Measurements from ENCODE around the gene ZMYM2.

ZMYM2 gene

GRCh38 chr13:20137875-20138274 is 179.3 kb downstream of the ZMYM2 start:
- DNase-seq: no peak

- DNase-seq: no peak
These were observed 182.0 kb downstream of the ZMYM2 start for GRCh38 chr13:20140487-20140886.
